Activated CD8-positive, alpha-beta memory T cell treated with anti-CD3 and anti-CD28 coated beads, Interleukin-2, amount 50 U/mL, for 24 hours (primary cell): ENCODE data around the gene SYNGR1.
"Not testable (repeated sequence)": the region's sequence is repeated elsewhere in the genome, so short reads cannot be mapped to it uniquely, and the experiment has no call there.

Experiments used
- DNase-seq: peaks from one replicate; pipeline ENCODE4 v3.0.0-alpha.2; 2020; ENCODE audit errors: extremely low read depth

Gene SYNGR1

DNA sequence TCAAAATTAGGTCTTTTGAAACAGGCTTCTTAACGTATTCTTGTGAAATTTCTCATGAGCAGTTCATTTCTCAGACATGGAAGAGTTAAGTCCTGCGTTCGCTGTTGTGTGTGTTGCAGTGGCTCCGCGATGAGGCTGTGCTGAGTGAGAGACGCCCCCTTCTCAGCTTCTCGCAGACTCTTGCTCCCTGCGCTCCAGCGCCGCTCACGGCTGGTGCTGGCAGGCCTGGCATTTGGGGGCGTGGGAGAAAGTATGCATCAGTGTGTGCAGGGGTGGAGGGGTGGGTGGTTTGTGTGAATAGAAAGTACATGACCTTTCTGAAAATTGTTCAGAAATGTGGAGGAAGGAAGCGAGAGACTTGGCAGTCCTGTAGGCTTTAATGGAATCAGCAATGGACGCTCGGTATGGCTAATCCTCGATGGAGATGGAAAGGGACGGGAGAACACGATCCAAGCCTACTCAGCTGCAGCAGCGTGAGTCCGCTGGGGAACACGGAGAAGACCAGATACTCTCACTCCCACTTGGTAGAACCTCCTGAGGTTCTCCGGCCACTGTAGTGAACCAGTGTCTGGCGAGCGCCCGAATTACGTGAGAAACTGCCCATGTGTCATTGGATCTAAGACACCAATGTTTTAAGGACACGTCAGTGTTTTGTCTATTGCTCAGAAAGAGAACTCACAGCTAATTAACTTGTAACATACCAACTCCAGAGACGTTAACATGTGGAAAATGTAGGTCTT, 55.7 kb downstream of the SYNGR1 start:
- DNase-seq: no peak

DNA sequence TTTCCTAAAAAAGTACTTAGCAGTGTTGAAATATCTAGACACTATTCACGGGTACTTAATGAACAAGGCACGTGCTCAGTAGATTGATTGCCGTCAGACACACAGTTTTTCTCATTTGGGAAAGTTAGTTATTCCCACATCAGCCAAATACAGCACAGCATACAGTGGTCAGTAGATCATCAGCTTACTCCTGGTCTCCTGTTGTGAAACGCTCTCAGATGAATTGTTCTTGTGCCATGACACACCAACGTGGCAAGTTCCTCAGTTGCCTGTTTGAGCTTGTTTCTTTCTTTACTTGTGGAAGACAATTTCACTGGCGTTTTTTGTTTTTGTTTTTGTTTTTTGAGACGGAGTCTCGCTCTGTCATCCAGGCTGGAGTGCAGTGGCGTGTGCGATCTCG, 58.4 kb downstream of the SYNGR1 start:
- no peak for DNase-seq

DNA sequence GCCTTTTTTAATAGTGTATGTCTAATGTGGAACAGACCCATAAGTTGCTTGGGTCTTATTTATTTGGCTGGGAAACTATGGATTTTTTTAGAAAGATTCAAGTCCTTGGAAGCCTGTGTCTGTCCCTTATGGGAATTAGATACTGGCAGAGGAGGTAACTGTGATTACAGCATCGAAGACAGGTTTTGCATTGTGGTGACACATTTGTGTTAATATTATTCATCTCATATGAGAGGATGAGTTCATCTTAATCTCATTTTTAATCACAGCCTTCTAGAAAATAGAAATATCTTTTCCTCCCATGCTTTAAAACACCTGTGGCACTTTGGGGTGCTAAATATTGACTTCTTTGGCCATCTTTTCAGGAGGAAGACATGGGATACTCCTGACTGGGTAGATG, 59.0 kb downstream of the SYNGR1 start:
- DNase-seq: no peak

DNA sequence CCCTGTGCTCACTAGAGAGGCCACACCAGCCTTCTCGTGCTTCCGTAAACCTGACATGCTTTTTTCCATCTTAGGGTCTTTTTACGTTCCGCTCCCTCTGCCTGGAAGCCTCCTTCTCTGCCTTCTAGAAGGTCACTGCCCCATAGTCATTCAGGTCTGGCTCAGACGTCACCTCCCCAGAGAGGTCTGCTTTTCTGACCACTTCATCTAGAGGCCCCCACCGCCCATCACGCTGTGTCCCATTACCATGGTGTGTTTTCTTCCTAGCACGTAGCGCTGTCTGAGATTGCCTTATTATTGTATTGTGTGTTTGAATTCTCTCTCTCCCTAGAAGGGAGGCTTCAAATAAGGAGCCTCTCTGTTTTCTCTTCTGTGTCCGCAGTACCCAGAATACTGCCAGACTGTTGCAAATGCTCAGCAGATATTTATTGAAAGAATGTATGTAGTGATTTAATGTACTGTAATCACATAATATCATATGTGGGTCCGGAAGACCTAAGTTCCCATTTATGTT, 59.8 kb downstream of the SYNGR1 start:
- DNase-seq: no peak

DNA sequence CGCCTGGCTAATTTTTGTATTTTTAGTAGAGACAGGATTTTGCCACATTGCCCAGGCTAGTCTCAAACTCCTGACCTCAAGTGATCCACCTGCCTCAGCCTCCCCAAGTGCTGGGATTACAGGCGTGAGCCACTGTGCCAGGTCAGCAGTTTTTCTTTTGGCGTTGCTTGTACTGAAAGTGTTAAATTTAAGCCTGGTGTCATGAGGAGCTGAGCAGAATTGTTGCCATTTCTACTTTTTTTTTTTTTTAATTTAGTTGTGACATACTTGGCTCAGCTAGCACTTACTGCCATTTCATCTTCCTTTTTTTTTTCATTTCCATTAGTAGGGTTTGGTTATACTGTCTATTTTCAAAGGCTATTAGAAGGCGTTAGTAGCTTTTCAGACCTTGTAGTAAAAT, 60.5 kb downstream of the SYNGR1 start:
- DNase-seq: no peak

DNA sequence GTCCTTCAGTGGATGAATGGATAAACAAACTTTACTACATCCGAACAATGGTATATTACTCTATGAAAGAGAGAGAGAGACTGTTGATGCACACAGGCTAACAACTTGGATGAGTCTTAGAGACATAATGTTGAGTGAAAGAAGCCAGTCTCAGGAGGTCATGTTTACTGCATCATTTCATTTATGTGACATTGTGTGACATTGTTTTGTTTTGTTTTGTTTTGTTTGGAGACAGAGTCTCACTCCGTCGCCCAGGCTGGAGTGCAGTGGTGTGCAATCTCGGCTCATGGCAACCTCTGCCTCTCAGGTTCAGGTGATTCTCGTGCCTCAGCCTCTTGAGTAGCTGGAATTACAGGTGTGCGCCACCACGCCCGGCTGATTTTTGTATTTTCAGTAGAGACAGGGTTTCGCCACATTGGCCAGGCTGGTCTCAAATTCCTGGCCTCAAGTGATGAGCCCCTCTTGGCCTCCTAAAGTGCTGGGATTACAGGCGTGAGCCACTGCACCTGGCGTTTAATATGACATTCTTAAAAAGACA, 62.1 kb downstream of the SYNGR1 start:
- not testable (repeated sequence) for DNase-seq

DNA sequence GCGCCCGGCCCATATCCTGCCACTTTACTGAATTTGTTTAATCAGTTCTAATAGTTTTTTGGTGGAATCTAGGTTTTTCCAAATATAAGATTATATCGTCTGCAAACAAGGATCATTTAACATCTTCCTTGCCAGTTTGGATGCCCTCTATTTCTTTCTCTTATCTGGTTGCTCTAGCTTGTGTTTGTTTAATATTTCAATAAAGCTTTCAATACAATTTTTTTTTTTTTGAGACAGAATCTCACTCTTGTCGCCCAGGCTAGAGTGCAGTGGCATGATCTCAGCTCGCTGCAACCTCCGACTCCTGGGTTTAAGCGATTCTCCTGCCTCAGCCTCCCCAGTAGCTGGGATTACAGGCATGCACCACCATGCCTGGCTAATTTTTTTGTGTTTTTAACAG, 63.4 kb downstream of the SYNGR1 start:
- DNase-seq: not testable (repeated sequence)

DNA sequence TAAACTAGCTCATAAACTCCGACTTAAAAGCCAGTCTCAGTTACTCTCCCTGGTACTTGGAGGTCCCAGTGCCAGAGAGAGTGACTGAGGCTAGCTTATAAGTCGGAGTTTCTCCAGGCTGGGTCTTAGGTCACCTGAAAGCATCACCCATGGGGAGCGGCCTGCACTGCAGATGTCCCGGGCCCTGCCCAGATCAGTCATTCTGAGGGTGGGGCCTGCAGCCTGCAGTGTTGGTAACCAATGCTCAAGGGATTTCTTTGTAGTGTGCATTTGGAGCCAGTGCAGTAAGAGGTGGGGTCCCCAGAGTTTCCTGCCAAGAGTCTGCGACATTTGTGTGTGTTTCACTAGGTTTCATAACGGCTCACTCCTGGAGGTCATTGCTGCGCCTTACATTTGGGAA, 64.6 kb downstream of the SYNGR1 start:
- DNase-seq: no peak

DNA sequence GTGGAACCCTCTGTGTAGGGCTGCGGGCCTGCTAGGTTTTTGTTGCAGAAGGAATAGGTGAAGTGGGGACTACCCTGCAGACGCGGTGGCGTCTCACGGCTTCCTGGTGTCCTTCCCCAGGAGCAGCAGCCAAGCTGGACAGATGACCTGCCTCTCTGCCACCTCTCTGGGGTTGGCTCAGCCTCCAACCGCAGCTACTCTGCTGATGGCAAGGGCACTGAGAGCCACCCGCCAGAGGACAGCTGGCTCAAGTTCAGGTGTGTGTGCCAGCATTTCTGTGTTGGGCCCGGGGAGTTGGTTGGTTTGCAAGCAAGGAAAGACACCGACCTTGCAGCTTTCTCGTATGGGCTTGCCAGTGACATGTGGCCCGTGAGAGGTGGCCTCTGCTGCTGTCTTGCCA, 65.1 kb downstream of the SYNGR1 start:
- DNase-seq: no peak

DNA sequence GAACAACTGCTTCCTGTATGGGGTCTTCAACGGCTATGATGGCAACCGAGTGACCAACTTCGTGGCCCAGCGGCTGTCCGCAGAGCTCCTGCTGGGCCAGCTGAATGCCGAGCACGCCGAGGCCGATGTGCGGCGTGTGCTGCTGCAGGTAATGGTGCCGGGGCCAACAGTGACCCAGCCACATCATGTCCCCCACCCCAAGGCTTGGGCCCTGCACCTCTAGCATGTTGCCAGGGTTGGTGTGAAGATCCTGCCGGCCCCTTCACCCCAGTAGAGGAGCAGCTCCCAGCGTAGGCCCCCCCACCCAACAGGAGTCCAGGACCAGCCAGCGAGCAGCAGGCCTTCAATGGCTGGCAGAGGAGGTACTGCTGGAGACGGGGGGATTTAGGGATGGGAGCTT, 65.7 kb downstream of the SYNGR1 start:
- DNase-seq: no peak

DNA sequence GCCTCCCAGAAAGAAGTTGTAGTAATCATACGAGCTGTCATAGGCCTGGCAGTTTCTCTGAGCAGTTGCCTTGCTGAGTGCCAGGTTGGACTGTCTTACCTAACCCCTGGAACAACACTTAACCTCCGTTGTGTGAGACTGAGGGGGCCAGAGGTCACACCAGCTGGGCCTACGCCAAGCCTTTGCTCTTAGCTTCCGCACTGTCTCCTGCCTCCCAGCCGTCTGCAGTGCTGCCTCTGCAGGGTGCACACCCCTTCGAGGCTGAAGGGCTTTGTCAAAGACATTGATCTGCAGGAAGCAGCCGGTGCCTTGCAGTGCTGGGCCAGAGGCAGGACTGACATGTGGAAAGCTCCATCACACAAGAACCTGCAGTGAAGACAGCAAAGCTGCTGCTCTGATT, 66.5 kb downstream of the SYNGR1 start:
- DNase-seq: no peak

DNA sequence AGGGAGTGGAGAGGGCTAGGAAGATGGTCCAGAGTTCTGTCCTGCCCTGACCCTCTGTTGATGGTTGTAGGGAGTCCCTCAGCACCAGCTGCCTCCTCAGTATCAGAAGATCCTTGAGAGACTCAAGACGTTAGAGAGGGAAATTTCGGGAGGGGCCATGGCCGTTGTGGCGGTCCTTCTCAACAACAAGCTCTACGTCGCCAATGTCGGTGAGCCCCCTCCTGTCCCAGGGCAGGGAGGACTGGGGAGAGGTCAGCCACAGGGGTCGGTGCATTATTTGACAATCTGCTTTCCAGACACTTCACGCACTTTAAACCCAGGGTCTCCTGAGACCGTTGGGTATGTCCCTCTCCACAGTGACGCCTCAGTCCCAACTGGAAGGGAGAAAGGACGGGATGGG, 67.8 kb downstream of the SYNGR1 start:
- DNase-seq: no peak

DNA sequence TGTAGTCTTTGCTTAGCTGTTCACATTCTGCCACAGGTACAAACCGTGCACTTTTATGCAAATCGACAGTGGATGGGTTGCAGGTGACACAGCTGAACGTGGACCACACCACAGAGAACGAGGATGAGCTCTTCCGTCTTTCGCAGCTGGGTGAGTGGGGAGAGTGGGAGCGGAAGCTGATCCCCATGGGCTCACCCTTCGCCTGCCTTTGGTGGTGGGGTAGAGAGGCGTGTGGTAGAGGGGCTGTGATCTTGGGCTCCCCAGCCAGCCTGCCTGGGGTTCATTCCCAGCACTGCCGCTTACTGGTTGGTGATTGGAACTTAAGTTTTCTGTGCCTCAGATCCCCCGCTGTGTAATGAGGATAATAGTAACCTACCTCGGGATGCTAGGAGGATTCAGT, 68.9 kb downstream of the SYNGR1 start:
- no peak for DNase-seq

DNA sequence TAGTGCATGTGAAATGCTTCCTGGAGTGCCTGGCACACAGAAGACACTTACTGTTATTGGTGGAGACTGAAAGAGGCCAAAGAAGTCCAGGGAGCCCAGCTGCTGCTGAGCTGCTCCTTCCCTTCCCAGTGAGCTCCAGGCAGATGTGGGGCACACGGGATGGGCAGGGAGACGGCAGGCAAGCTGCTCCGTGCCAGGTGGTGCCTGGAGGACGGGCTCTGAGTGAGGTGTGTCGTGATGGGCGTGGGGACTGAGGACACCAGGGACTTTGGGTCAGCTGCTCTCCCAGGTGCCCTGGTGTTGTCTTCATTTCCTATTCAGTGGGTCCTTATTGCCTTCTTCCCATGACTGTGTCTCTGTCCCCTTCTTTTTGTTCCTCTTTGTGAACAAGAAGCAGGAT, 69.3 kb downstream of the SYNGR1 start:
- no peak for DNase-seq

DNA sequence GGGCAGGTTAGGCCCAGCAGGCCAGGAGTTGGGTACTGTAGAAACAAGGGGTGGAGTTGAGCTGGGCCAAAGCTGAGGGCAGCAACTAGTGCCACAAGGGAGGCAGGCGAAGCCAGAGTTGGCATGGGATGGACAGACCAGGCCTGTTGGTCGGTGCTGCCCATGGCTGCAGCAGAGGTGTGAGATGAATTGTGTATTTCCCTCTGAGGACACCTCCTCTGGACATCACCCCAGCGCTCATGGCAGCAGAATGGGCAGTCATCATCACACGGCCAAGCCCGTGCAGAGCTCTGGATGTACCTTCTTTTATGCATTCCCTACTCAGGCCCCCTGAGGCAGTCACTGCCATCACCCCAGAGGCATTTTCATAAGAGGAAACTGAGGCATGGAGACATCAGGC, 70.1 kb downstream of the SYNGR1 start:
- DNase-seq: no peak

DNA sequence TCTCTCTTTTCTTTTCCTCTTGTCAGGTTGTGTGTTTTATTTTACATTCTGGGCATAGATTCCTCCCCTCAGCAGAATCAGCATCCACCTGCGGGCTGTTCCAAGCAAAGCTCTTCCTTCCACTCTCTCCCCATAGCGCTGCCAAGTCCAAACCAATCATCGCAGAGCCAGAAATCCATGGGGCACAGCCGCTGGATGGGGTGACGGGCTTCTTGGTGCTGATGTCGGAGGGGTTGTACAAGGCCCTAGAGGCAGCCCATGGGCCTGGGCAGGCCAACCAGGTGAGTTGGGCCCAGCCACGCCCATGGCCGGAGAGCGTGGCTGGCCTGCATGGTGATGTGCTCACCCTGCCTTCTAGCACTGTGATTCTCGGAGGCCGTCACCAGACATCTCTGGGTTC, 71.9 kb downstream of the SYNGR1 start:
- no peak for DNase-seq

DNA sequence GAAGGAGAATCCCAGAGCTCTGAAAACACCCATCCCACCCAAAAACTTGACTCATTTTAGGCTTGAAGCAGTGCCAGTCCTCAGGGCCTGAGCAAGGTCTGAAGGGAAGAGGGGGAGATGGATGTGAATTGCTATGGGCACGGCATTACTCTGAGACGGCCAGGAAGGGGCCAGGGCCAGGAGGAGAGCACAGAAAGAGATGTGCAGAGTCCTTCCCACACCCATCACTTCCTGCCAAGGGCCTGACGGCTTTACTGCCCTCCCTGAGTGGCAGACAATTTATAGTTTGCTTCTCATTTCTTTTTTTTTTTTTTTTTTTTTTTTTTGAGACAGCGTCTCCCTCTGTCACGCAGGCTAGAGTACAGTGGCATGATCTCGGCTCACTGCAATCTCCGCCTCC, 72.3 kb downstream of the SYNGR1 start:
- no peak for DNase-seq

DNA sequence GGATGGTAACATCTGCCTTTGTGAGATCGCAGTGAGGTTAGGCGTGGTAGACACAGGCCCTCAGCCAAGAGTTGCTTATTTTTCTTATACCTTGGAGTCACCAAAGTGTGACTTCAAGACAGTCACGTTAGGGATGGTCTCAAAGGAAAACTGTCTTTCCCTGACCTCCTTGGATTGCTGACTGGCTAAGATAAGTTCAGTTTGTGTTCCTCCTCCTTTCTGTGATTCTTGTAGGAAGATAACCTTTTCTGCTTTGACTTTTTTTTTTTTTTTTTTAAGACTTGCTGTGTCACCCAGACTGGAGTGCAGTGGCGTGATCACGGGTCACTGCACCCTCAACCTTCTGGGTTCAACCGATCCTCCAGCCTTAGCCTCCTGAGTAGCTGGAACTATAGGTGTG, 72.9 kb downstream of the SYNGR1 start:
- no peak for DNase-seq

DNA sequence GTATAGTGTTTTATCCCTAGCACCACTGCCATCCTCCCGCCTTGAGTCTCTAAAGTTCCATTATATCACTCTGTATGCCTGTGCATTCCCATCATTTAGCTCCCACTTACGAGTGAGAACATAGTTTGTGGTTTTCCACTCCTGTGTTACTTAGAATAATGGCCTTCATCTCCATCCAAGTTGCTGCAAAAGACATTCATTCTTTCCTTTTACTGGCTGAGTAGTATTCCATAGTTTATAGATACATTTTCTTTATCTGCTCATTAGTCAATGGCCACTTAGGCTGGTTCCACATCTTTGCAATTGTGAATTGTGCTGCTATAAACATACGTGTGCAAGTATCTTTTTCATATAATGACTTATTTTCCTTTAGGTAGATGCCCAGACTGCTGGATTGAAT, 74.2 kb downstream of the SYNGR1 start:
- no peak for DNase-seq

DNA sequence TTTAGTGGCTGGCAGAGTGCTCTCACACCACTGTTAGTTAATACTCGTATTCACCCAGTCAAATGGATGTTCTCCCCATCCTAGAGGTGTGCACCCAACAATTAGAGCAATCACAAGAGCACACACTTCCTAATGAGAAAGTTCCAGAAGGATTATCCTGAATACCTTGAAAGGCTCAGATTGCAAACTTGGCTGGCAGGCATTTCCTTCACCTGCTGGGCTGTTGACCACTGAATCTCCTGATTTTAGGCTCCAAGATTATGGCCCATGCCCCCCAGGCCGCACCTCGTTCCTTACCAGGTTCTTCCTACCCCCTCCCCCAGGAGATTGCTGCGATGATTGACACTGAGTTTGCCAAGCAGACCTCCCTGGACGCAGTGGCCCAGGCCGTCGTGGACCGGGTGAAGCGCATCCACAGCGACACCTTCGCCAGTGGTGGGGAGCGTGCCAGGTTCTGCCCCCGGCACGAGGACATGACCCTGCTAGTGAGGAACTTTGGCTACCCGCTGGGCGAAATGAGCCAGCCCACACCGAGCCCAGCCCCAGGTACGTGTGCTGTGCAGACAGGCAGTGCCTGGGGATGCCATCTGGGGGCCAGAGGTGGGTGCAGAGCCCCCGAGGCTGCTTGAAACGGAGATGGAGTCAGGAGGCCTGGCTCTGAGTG, 76.7 kb downstream of the SYNGR1 start:
- no peak for DNase-seq

DNA sequence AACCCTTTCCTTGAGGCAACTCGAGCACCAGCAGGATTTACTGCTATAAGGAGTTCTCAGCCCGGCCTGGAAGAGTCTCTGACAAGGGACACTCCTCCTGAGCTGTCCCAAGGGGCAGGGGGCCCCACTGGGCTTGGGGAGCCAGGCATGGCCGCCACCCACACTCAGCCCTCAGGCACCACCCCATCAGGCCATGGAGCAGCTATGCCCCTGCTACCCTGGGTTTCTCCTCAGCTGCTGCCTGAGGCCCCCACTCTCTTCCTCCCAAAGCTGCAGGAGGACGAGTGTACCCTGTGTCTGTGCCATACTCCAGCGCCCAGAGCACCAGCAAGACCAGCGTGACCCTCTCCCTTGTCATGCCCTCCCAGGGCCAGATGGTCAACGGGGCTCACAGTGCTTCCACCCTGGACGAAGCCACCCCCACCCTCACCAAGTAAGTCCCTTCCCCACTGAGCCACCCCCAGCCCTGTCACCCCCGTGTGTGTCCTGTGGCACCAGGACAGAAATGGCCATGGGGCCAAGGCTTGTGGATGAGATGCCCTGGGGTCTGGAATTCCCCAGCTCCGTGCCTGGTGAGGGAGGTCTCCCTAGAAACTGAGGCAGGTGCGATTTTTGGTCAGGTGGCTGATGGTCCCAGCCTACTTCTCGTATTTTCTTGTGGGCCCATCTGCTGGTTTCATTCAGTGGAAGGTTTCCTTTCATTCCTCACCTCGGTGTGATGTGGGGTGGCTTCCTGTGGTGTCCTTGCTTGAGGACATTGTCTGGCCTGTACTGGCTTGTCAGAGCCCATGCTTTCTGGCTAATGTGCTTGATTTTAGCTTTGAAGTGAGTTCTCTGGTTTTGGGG, 78.2 kb downstream of the SYNGR1 start:
- no peak for DNase-seq

DNA sequence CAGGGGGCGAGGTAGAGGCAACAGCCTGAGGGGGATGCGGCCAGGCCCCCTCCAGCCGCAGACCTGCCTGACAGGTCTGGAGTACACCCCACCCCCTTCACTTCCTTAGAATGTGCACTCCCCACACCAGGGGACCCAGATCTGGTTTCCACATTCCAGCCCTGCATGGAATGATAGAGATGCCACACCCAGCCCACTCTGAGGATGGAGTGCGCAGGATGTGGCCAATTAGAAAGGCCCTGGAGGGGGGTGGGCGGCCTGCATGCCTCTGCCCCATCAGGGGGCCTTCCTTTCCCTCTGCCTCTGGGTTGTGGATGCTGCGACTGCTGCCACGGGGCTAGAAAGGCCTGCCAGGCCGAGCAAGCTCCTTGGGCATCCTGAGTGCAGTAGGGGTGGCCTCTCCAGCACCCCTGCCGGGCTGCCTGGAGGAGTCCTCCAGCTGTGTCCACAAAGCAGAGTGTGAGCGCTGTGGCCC, 78.8 kb downstream of the SYNGR1 start:
- no peak for DNase-seq
